NCI-H1092 treated with DMSO at 0.1 percent for 48 hours (cell line): ENCODE results near the gene COL18A1.

ENCODE experiments used
- DNase-seq: peaks from one replicate; lab custom pipeline; 2025; lab: John Stamatoyannopoulos, UW

Gene COL18A1

DNA sequence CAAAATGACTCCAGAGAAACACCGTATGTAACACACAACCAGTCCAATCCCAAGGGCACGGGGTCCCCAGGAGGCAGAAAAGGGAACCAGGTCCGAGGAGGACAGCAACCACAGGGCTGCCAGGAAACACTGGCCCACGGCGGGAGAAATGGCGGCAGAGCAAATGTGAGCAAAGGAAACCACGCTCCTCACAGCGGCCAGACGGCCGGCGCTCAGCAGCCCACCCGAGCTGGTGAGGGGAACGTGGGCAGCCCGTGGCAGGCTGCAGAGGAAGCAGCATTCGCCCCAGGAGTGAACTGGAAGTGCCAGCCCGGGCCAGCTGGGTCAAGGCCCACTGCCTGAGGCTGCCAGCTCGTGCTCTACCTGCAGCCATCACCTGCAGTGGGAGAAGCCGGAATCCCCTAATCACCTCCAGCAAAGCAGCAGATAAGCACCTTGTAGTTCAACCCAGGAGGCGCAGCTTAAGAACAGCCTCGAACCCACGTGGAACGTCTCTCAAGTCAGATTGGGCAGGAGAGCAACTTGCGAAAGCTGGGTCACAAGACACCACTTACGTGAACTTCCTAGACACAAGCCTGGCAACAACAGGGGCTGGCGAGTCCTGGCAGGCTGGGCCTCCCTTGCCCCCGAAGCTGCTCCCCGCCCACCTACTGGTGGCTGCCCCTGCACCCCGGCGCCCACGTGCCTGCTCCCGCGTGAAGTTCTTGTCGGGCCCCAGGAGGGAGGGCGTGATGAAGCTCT lies 130.5 kb downstream of the COL18A1 start:
- DNase-seq: no peak

DNA sequence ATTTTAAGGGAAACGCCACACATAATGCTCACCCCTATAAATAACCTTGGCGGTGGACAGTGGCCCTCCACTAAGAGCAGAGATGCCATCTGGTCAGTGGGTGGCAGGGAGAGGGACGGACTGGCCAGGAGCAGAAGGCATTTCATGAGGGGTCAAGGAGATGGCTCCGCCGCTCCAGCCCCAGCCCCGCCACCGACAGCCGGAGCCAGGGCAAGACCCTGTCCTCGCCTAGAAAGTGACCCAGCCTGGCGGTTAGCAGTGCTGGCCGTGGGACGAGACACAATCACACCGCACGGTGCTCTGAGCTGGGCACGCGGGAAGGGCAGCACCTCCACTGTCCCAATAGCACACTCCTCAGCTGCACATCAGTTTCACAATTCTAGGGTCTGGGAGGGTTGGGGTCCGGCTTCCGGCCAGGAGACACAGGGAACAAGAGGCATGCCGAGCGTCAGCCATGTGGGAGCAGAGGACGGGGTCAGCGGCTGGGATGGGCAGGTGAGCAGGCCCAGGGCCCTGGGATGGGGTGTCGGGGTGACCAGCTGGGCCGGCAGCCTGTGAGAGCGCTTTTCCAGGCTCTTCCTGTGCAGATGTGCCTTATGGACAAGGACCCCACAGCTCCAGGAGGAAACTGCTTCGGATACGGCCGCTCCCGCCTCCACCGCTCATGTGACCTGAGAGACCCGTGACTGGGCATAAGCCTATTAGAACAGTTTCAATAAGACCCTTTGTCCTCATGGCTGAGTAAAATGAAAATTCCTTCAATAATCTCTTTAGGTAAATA lies 131.5 kb downstream of the COL18A1 start:
- DNase-seq: no peak

DNA sequence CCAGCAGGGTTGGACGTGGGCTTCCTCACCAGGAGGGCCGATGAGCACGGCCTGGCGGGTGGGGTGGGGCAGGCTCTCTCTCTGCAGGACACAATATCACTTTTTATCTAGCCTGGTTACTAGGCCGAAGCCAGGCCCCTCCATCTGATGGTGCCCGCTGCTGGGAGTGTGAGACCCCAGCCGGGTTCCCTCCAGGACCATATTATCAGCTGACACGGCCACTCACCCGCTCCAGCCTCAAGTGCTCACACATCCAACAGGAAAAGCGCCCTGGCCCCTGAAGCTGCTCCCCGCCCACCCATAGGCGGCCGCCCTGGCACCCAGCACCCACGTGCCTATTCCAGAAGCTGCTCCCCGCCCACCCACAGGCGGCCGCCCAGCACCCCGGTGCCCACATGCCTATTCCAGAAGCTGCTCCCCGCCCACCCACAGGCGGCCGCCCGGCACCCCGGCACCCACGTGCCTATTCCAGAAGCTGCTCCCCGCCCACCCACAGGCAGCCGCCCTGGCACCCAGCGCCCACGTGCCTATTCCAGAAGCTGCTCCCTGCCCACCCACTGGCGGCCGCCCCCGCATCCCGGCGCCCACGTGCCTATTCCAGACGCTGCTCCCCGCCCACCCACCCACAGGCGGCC lies 132.3 kb downstream of the COL18A1 start:
- no peak for DNase-seq

DNA sequence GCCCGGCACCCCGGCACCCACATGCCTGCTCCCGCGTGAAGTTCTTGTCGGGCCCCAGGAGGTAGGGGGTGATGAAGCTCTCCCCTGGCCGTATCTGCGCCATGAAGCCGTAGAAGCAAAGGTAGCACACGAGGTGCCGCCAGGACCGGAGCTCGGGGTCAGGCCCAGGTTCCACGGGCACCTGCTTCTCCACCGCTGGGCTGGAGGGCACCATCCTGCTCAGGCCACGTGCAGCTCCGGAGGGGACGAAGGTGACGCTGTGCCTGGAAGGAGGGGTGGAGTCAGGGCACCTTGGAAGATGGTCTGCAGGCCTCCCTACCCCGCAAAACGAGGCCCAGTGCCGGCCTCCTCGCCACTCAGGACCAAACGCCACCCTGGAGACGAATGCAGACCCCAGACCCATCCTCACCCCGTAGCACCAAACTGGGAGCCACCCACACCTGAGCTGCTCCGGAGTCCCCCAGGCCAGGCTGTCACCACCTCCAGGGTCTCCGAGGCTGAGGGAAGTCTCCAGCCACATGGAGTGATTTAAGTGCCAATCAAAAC lies 132.9 kb downstream of the COL18A1 start:
- no peak for DNase-seq

DNA sequence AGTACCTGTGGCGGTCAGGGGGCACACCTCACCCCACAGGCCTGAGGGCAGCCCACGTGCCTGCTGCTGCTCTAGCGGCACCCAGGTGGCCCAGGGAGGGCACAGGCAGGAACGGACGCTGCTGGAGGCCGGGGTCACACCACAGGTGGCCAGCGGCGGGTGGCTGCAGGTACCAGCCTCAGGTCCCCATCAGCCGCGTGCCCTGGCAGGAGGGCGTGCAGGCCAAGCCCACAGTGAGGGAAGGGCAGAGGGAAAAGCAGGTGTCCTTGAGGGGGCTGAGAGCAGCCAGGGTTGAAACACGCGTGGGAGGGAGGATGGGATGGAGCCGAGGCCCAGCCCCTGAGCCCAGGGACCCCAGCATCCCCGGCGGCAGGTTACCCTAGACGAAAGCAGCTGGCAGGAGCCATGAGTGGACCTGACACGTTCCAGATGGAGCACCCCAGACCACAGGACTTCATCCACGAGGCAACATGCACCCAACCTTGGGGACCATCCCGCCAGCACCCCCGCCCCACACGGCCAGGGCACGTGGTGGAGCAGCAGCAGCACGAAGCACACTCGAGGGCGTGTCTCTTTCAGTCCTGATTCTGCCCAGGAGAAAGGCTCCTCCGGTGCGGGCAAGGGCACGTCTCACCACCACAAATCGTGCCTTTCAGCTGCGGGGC lies 133.5 kb downstream of the COL18A1 start:
- no peak for DNase-seq

DNA sequence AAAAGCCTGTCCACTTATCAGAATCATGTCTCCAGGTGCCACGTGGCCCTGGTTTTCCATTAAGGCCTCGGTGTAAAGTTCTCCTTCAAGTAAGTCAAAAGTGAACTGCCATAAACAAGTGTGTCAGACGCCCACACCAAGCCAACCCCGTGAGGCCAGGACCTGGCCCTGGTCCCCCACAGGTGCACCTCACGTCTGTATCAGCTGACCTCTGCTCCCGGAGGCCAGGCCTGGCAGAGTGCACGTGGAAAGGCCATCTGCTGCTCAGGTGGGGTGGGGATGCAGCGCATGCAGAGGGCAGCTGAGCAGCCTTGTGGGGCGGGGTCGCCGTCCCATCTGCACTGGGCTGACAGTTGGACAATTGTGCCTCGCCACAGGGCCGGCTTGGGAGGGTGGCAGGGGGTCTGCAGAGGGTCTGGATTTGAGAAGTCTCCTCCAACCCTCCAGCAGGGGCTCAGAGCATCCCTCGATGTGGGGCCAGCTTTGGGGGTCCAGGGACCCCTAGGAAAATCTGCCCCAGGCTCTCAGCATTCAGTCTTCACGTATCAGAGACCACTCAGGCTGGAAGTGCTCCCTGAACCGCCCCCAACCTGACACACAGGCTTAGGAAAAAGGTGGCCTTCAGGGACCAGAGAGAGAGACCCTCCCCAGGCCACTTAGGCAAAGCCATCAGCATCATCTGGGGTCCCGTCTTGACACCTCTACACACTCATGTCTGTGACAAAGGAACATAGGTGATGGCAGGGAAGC lies 134.3 kb downstream of the COL18A1 start:
- DNase-seq: no peak

DNA sequence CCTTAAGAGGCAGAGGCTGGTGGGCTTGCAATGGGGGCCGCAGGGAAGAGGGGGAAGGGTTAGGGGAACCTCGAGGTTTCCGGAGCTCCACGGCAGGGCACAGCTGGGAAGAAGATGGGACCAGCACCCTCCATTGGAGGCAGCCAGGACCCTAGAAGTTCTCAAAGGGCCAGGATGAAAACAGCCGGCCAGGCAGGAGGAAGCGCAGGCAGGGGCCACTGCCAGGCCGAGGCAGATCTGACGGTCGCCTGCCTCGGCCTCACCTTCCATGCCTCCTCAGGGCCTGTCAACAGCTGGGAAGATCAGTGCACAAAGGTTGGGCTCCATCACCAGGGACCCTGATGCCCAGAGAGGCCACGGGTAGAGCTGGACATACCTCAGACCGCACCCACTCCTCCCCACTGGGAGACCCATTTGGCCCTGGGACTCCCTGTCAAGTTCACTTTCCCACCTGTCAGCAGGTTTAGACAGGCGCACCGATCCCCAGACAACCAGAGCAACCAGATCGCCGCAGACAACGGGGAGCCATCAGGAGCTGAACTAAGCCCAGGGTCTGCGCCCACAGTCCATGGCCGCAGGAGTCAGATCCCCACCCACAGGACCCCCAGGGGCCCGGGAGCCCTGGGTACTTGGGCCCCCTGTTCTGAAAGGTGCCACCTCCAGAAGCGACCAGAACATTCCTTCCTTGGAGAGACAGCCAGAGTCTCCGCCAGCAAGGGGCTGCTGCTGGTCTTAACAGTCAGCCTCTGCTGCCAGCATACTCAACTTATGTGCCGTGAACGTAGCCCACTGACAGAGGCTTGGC lies 135.0 kb downstream of the COL18A1 start:
- no peak for DNase-seq

DNA sequence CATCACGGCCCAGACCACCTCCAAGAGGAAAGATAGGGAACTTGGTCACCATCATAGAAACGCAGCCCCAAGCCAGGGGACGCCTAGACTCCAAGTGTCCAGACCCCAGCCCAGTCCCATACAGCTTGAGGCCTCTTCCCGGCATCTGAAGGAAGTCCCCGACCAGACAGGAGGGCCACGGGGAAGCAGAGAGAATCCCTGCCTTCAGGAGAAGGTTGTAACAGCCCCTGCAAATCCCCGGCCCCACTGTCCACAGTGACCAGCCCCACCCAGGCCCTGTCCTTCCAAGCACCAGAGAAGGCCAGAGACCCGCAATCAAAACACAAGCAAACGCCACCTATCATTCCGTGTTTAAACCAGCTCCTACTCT lies 135.6 kb downstream of the COL18A1 start:
- no peak for DNase-seq

DNA sequence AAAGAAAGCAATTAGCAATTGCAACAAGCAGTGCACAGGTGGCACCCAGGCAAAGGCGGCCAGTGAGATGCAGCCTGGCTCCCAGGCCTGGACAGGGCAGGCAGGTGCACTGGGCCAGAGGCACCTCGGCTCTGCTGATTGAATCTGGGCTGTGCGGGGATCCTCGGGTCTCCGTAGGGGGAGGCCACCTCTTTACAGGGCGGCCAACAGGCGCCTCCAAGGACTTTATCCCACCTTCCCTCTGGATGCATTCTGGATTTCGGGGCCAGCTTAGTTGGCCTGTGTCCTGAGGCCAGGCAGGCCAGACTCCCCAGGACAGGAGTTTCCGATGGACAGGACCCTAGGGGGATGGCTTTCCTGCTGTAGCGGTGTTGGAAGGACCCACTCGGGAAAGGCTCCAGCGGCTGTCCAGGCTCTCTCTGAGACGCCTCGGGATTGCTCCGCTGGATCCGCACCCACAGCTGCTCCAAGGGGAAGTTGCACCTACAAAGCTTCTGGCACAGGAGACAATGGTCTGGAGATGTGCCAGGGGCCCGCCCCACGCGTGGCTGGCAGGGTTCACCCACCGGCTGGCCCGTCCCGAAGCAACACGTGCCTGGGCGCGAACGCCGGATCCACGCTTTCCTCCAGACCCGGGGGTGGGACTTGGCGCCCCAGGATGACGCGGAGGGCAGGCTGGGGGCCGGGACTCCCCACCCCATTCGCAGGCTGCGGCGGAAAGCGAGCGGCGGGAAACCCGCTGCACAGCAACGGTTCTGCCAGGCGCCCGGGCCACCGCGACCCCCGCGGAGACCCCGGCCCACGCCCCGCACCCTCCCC lies 136.5 kb downstream of the COL18A1 start:
- DNase-seq: peak; percentile 30

DNA sequence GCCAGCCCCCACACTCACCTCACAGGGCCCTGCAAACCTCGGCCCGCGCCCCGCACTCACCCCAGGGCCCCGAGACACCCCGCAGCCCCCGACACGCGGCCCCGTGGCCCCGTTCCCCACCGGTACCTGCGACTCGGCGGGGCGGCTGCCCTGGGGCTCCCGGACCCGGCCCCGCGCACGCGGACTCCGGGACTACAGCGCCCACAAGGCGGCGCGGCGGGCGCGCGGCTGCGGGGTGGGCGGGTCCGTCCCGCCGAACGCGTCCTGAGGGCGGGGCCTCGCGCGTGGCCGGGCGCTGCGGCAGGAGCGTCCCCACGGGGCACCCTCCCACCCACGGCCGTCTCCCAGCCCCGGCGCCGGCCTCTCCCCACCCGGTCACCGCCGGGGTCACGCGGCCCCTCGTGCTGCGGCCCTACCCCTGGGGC lies 137.3 kb downstream of the COL18A1 start, which contains the start of gene SLC19A1:
TSS of gene SLC19A1 (minus strand) at position 199 of the 425 bp plus-strand sequence. CDS start 4,481 bp downstream, outside the sequence.
- DNase-seq: peak; percentile 21

DNA sequence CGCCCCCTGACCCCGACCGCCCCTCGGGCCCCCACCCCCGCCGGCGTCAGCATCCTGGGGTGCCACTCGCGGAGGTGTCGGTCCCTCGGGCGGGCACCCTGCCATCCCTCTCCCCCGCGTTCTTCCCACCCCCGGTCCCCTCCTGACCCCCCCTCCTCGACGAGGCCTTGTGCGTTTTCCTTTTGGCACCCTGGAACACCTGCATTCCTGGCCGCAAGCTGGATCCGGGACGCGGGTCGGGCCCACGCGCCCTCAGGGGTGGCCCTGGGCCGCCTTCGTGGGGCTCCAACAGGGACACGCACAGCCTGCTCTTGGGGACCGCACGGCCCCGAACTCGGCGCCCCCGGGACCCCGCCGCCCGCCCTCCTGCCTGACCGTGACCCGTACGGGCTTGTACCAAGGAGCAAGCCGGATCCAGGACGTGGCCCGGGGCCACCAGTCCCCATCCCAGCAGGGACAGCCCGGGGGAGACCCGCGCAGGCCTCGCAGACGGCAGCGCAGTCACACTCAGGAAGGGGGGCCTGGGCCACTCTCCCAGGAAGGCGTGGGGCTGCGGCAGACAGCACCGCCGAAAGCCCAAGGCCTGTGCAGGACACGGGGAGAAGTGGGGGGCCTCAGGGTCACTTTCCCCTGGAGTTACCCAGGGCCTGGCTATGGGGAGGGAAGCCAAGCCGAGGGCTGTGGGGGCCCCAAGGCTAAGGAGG lies 137.9 kb downstream of the COL18A1 start:
- DNase-seq: no peak

DNA sequence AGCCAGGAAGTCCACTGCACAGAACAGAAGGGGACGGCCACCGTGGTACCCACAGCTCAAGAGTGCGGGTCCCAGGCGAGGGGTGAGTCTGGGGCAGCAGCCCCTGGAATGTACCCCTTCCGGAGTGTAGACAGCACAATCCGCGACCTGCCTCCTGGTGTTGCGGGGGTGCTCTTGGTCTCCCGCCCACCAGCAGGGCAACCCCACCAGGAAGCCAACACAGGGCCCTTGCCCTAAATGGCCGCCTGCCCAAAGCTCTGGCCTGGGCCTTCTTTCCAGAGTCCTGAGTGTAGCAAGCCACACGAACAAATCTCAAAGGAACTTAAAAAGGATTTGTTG lies 138.4 kb downstream of the COL18A1 start:
- DNase-seq: no peak

DNA sequence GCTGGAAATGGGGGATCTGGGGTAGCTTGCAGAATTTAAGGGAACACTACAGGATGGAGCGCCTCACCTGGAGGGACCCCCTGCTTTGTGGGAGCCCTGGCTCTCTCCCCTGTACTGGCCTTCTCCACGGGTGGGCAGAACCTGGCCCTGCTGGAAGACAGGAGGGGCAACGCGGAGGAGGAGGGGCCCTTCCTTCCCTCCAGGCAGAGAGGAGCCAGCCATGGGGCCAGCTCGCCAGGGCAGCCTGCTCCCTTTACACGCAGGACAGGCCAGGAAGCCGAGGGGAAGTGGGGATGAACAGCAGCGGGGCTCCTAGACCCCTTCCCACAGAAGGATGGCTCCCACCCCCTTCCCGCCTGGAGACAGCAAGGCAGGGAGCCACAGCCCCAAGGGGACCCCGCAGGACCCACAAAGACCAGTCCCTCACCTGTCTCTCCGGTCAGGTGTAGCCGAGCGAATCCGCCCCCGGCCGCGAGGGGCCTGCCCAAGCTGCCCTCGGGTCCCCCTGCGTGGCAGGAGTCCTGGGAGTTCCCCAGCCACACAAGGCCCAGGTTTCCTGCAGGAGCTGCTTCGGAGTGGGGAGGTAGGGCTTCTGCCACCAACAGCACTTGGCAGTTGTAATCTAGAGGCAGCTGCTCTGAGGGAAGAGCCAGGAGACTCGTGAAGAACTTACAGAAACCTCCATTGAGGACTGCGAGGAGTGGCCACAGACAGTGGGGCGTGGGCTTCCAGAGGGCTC lies 138.9 kb downstream of the COL18A1 start:
- no peak for DNase-seq

DNA sequence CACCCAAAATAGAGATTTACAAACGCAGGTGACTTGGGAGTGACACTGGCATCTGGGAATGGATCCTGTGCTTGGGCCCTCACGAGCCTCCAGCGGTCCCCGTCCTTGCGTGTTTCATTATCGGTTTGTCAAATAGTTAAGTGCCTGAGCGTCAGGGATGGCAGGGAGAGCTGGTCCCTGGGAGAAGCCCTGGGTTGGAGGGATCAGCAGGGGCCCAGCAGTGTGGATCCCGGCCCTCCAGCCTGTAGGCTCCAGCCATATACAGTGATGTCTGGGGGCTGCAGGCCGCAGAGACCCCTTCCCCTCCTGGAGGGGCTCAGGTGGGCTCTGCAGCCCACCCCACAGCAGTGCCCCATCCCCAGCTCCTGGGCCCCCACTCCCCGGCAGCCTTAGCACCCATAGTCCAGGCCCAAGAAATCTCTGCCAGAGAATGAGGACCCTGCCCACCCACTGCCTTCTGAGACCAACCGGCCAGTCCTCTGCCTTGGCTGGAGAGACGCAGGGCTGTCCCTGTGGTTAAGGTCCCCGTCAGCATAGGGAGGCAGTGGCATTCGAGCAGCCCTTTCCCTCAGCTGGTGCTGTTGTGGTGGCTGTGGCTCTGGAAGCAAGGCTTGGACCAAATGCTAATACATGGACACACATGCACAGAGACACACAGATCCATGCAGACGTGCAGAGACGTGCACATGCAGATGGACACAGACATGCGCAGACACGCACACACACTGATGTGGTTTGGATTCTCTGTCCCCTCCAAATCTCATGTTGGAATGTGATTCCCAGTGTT lies 139.7 kb downstream of the COL18A1 start:
- no peak for DNase-seq

DNA sequence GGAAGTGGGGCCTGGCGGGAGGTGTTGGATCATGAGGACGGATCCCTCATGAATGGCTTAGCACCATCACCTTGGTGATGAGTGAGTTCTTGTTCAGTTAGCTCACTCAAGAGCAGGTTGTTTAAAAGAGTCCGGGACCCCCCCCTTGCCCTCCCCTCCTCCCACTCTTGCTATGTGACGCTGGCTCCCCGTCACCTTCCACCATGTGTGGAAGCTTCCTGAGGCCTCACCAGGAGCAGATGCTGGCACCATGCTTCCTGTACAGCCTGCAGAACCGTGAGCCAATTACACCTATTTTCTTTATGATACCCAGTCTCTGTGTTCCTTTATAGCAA lies 140.2 kb downstream of the COL18A1 start:
- DNase-seq: no peak

DNA sequence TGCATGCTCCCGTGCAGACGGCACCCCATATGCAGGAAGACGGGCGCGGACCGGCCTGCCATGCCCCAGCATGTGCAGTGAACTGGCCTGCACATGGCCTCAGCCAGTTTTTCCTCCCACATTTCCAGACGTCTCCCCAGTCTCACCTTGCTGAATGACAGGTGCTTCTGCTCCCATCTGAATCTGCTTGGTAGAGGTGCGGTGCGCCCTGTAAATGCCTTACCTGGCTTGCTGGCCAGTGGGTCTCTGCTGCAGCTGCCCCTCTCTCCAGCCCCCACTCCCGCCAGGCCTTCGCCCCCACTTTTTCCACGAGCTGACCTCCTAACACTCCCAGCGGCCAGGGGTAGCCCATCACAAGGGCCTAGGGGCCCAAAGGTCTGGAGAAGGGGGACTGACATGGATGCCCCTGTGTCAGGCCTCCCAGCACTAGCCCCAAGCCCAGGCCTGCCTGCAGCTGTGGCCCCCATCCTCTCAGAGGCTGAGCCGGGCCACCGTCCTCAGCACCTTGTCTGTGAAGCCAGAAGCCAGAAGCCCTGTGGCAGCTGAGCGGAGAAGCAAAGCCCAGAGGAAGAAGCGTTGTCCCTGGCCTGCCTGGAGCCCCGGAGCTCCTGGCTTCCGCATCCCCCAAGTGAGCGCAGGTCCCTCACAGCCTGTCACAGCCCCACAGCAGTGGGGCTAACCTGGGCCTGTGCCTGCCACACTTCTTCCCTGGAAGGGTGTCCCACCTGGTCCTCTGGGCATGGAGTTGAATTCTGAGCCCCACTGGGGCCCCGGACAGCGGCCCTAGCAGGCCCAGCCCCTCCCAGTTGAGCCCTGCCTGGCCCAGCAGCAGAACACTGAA lies 140.9 kb downstream of the COL18A1 start:
- DNase-seq: no peak
